T-cell (primary cell): ENCODE results near the gene MBP. TPM values are rescaled to one million over a fixed set of nuclear protein-coding genes. Genes with fewer than 3 reads are reported as not detected.

ENCODE experiments used
- ATAC-seq, 4 experiments: fragments of 200-7000 bp in 3 of 4; fragments of 150-1000 bp in 1 of 4; cut with Tn5 transposase; replicated peaks in 1 of 4; 1 replicate in 3 of 4; 2 replicates in 1 of 4; pipeline ENCODE4 v1.10.0; 2021; ENCODE audit warnings: moderate library complexity in 3 of 4, mild to moderate bottlenecking in 2 of 4, moderate number of reproducible peaks in 1 of 4
- CTCF ChIA-PET, 2 donors: fragments of 300-600 bp; sonication (Branson Sonifier 250); formaldehyde crosslinking; loops; one replicate each; lab custom pipeline; 2022; ENCODE audit warnings: antibody characterized with exemption in 2 of 2; lab: Charles Lee
- POLR2A ChIA-PET, 2 donors: fragments of 300-600 bp; sonication (Branson Sonifier 250); formaldehyde crosslinking; loops; one replicate each; lab custom pipeline; 2022; ENCODE audit warnings: antibody characterized with exemption in 2 of 2; lab: Charles Lee
- DNase-seq, 35 experiments: peaks; one replicate each; pipeline versions ENCODE4 v3.0.0 to v3.0.0-alpha.2; 2013 to 2023
- H3K27ac ChIP-seq: one replicate; pipeline ENCODE4 v1.5.1; 2013; ENCODE audit warnings: low read length
- H3K27me3 ChIP-seq, 2 experiments: replicated peaks in 1 of 2; 1 replicate in 1 of 2; 2 replicates in 1 of 2; pipeline versions ENCODE4 v1.6.1 to v1.7.0; 2013; ENCODE audit warnings: low read length in 1 of 2, mixed read lengths in 1 of 2; ENCODE audit not compliant: control insufficient read depth in 2 of 2, insufficient read depth in 2 of 2; ENCODE audit errors: extremely low read depth in 1 of 2
- H3K36me3 ChIP-seq, 2 donors: 1 replicate in 1 of 2; 2 replicates in 1 of 2; pipeline versions ENCODE4 v1.6.1 to v1.7.0; 2013; ENCODE audit warnings: low read length in 1 of 2; ENCODE audit not compliant: control insufficient read depth in 2 of 2, insufficient read depth in 1 of 2; ENCODE audit errors: extremely low read depth in 1 of 2
- H3K4me1 ChIP-seq, 2 experiments: 1 replicate in 1 of 2; 2 replicates in 1 of 2; pipeline versions ENCODE4 v1.6.1 to v1.7.0; 2013; ENCODE audit warnings: low read length in 2 of 2, mixed read lengths in 1 of 2; ENCODE audit not compliant: insufficient read depth in 2 of 2, control insufficient read depth in 1 of 2; ENCODE audit errors: extremely low read depth in 1 of 2
- H3K4me3 ChIP-seq, 2 donors: 1 replicate in 1 of 2; 2 replicates in 1 of 2; pipeline versions ENCODE4 v1.5.1 to v1.7.0; 2013; ENCODE audit warnings: mild to moderate bottlenecking in 2 of 2, low read length in 1 of 2, moderate library complexity in 1 of 2; ENCODE audit not compliant: control insufficient read depth in 1 of 2; ENCODE audit errors: extremely low read depth in 1 of 2
- H3K9me3 ChIP-seq: 2 replicates; pipeline ENCODE4 v1.7.0; 2013
- H3K27ac Mint-ChIP-seq, 2 donors: one replicate each; pipeline ENCODE4 v1.8.0; 2020 to 2021; ENCODE audit warnings: mild to moderate bottlenecking in 2 of 2, mixed read lengths in 2 of 2
- H3K27me3 Mint-ChIP-seq, 2 donors: one replicate each; pipeline ENCODE4 v1.8.0; 2021 to 2022; ENCODE audit warnings: mixed read lengths in 2 of 2
- H3K36me3 Mint-ChIP-seq: one replicate; pipeline ENCODE4 v1.8.0; 2021; ENCODE audit warnings: mixed read lengths
- H3K4me1 Mint-ChIP-seq, 3 donors: one replicate each; pipeline ENCODE4 v1.8.0; 2020 to 2022; ENCODE audit warnings: mixed read lengths in 3 of 3, mild to moderate bottlenecking in 1 of 3
- H3K4me3 Mint-ChIP-seq, 3 donors: one replicate each; pipeline ENCODE4 v1.8.0; 2020 to 2022; ENCODE audit warnings: mild to moderate bottlenecking in 3 of 3, mixed read lengths in 3 of 3, moderate library complexity in 3 of 3
- H3K9me3 Mint-ChIP-seq, 3 donors: one replicate each; pipeline ENCODE4 v1.8.0; 2020 to 2022; ENCODE audit warnings: mixed read lengths in 3 of 3
- WGBS: methylation state at CpG from one replicate; pipeline ENCODE4 v1.1.5; 2013; ENCODE audit warnings: missing lambda C conversion rate; ENCODE audit not compliant: insufficient coverage; 5-methylcytosine and 5-hydroxymethylcytosine counted together
- total RNA-seq, 35 experiments: library from RNA in 6 of 35; stranded (reverse) in 6 of 35; fragments of 120-200 nt in 1 of 35; gene quantifications; one replicate each; pipeline versions ENCODE4 v1.2.1 to v1.2.4 and lab custom pipeline; 2013 to 2026

Gene MBP
- total RNA-seq, 5 donors from 2014 or later (not counting 1 experiment from before 2014, with no cell fraction given): 114 to 185 (median 152) TPM

- WGBS: no CpG with 5 or more reads among the region's 3 CpGs
- CTCF ChIA-PET: no interaction called here
- peak overlapping the region in 2 of 3 donors; percentile 13 to 28 for H3K4me3 Mint-ChIP-seq
- DNase-seq (peak in 2 of 35 experiments; percentile 27 to 36), ATAC-seq (peak; percentile 63 to 96 (median 88))
- Histone ChIP-seq H3K27ac (peak overlapping the region; percentile 31), H3K27me3 (no peaks in the 10 kb centered on the region), H3K9me3 (no peaks in the 10 kb centered on the region), H3K4me3 (no peak overlapping the region), H3K4me1 (peaks cover 6 to 21% of the 10 kb centered on the region in 2 experiments), H3K36me3 (no peaks in the 10 kb centered on the region)
- POLR2A ChIA-PET: interaction anchor here in 1 of 2 donors (0.9 kb wide), 1 partner anchor 64 kb away, joined by 3 read pairs; no protein-coding TSS in a partner anchor
- no peaks in the 10 kb centered on the region for H3K27me3 Mint-ChIP-seq
- peaks cover 5 to 16% (median 7%) of the 10 kb centered on the region in 3 donors for H3K9me3 Mint-ChIP-seq
- H3K27ac Mint-ChIP-seq: peak overlapping the region; percentile 71 to 84
- peaks cover 8% of the 10 kb centered on the region for H3K36me3 Mint-ChIP-seq
- H3K4me1 Mint-ChIP-seq: peaks cover 40 to 52% (median 48%) of the 10 kb centered on the region in 3 donors
These were observed 14.9 kb upstream of the MBP start for GRCh38 chr18:77147418-77147852.

GRCh38 chr18:77146249-77147080 lies 13.9 kb upstream of the MBP start:
- peaks cover 40 to 59% (median 53%) of the 10 kb centered on the region in 3 donors for H3K4me1 Mint-ChIP-seq
- peak overlapping the region; percentile 74 to 84 for H3K27ac Mint-ChIP-seq
- no peaks in the 10 kb centered on the region for H3K27me3 Mint-ChIP-seq
- 84% methylated on average over 12 of the region's 16 CpGs for WGBS
- Histone ChIP-seq H3K36me3 (no peaks in the 10 kb centered on the region), H3K27ac (no peak overlapping the region), H3K27me3 (no peaks in the 10 kb centered on the region), H3K4me1 (peaks cover 6 to 25% of the 10 kb centered on the region in 2 experiments), H3K4me3 (no peak overlapping the region), H3K9me3 (no peaks in the 10 kb centered on the region)
- ATAC-seq: no peak
- DNase-seq: no peak
- peaks cover 13% of the 10 kb centered on the region for H3K36me3 Mint-ChIP-seq
- H3K4me3 Mint-ChIP-seq: no peak overlapping the region
- ChIA-PET POLR2A (interaction anchor here (0.5 to 0.8 kb wide), 3 partner anchors 8 to 95 kb away, joined by 3 to 7 read pairs (median 3); no protein-coding TSS in a partner anchor), CTCF (interaction anchor here (0.6 to 1.2 kb wide), 2 partner anchors 14 to 146 kb away, joined by 3 to 4 read pairs; no protein-coding TSS in a partner anchor)
- peaks cover 5 to 21% (median 10%) of the 10 kb centered on the region in 3 donors for H3K9me3 Mint-ChIP-seq

GRCh38 chr18:77145364-77145901 lies 12.8 kb upstream of the MBP start:
- Histone ChIP-seq H3K9me3 (no peaks in the 10 kb centered on the region), H3K36me3 (no peaks in the 10 kb centered on the region), H3K27me3 (no peaks in the 10 kb centered on the region), H3K4me1 (peaks cover 11 to 35% of the 10 kb centered on the region in 2 experiments), H3K27ac (no peak overlapping the region), H3K4me3 (no peak overlapping the region)
- DNase-seq (no peak), ATAC-seq (no peak)
- peaks cover 5 to 21% (median 10%) of the 10 kb centered on the region in 3 donors for H3K9me3 Mint-ChIP-seq
- H3K4me3 Mint-ChIP-seq: no peak overlapping the region
- WGBS: 87% methylated on average over 9 of the region's 11 CpGs
- H3K36me3 Mint-ChIP-seq: peaks cover 13% of the 10 kb centered on the region
- peaks cover 44 to 62% (median 56%) of the 10 kb centered on the region in 3 donors for H3K4me1 Mint-ChIP-seq
- POLR2A ChIA-PET: interaction anchor here in 1 of 2 donors (0.5 kb wide), 1 partner anchor 94 kb away, joined by 3 read pairs; no protein-coding TSS in a partner anchor
- H3K27me3 Mint-ChIP-seq: no peaks in the 10 kb centered on the region
- CTCF ChIA-PET: interaction anchor here in 1 of 2 donors (0.6 kb wide), 1 partner anchor 13 kb away, joined by 3 read pairs; no protein-coding TSS in a partner anchor
- no peak overlapping the region for H3K27ac Mint-ChIP-seq

- no peak overlapping the region for H3K4me3 Mint-ChIP-seq
- Histone ChIP-seq H3K27me3 (no peaks in the 10 kb centered on the region), H3K4me1 (peaks cover 16 to 44% of the 10 kb centered on the region in 2 experiments), H3K27ac (no peak overlapping the region), H3K36me3 (no peaks in the 10 kb centered on the region), H3K9me3 (no peaks in the 10 kb centered on the region), H3K4me3 (no peak overlapping the region)
- H3K36me3 Mint-ChIP-seq: peaks cover 13% of the 10 kb centered on the region
- POLR2A ChIA-PET: no interaction called here
- DNase-seq (peak in 1 of 35 experiments; percentile 31), ATAC-seq (no peak)
- H3K9me3 Mint-ChIP-seq: peaks cover 5 to 21% (median 10%) of the 10 kb centered on the region in 3 donors
- 92% methylated on average over 4 of the region's 6 CpGs for WGBS
- no peaks in the 10 kb centered on the region for H3K27me3 Mint-ChIP-seq
- CTCF ChIA-PET: no interaction called here
- peaks cover 52 to 70% (median 60%) of the 10 kb centered on the region in 3 donors for H3K4me1 Mint-ChIP-seq
- H3K27ac Mint-ChIP-seq: peak overlapping the region; percentile 12 to 47
These were observed 12.0 kb upstream of the MBP start for GRCh38 chr18:77144451-77145118.

- Mint-ChIP-seq H3K27ac (peak overlapping the region; percentile 23 to 44), H3K9me3 (peaks cover 5 to 21% (median 10%) of the 10 kb centered on the region in 3 donors), H3K4me1 (peaks cover 54 to 73% (median 63%) of the 10 kb centered on the region in 3 donors), H3K27me3 (no peaks in the 10 kb centered on the region), H3K36me3 (peaks cover 13% of the 10 kb centered on the region), H3K4me3 (no peak overlapping the region)
- Histone ChIP-seq H3K4me3 (no peak overlapping the region), H3K27me3 (no peaks in the 10 kb centered on the region), H3K36me3 (no peaks in the 10 kb centered on the region), H3K27ac (no peak overlapping the region), H3K9me3 (no peaks in the 10 kb centered on the region), H3K4me1 (peaks cover 16 to 46% of the 10 kb centered on the region in 2 experiments)
- CTCF ChIA-PET: no interaction called here
- POLR2A ChIA-PET: no interaction called here
- WGBS: no CpG with 5 or more reads among the region's 2 CpGs
- DNase-seq: no peak
- ATAC-seq: no peak
These were observed 11.5 kb upstream of the MBP start for GRCh38 chr18:77144046-77144445.

- Mint-ChIP-seq H3K9me3 (peaks cover 5 to 21% (median 10%) of the 10 kb centered on the region in 3 donors), H3K4me1 (peaks cover 54 to 73% (median 62%) of the 10 kb centered on the region in 3 donors), H3K36me3 (peaks cover 13% of the 10 kb centered on the region), H3K27ac (no peak overlapping the region), H3K27me3 (no peaks in the 10 kb centered on the region), H3K4me3 (no peak overlapping the region)
- ChIA-PET POLR2A (no interaction called here), CTCF (no interaction called here)
- Histone ChIP-seq H3K4me1 (peaks cover 16 to 46% of the 10 kb centered on the region in 2 experiments), H3K4me3 (no peak overlapping the region), H3K9me3 (no peaks in the 10 kb centered on the region), H3K27ac (no peak overlapping the region), H3K27me3 (no peaks in the 10 kb centered on the region), H3K36me3 (no peaks in the 10 kb centered on the region)
- ATAC-seq (no peak), DNase-seq (no peak)
- 100% methylated on average over 1 of the region's 2 CpGs for WGBS
These were observed 10.6 kb upstream of the MBP start for GRCh38 chr18:77143196-77143595.
